Activated B cell treated with CpG ODN at 0.5 μM for 24 hours (primary cell): ENCODE measurements around the gene MLXIPL. TPM values are rescaled to one million over a fixed set of nuclear protein-coding genes. Genes with fewer than 3 reads are reported as not detected.
A peak's percentile ranks its signal among the peaks of the same experiment; 100 is the strongest.

Experiments used
- ATAC-seq: fragments of 200-7000 bp; cut with Tn5 transposase; one replicate; pipeline ENCODE4 v1.10.0; 2021; ENCODE audit warnings: low read depth, mild to moderate bottlenecking, moderate library complexity
- CTCF ChIA-PET: fragments of 350-600 bp; sonication (Branson Sonifier 250); formaldehyde crosslinking; loops from one replicate; lab custom pipeline; 2021; ENCODE audit warnings: antibody characterized with exemption; lab: Charles Lee
- POLR2A ChIA-PET: fragments of 350-600 bp; sonication (Branson Sonifier 250); formaldehyde crosslinking; loops from one replicate; lab custom pipeline; 2021; ENCODE audit warnings: antibody characterized with exemption; lab: Charles Lee
- DNase-seq: peaks from one replicate; pipeline ENCODE4 v3.0.0; 2022
- H3K27ac Mint-ChIP-seq: one replicate; pipeline ENCODE4 v1.8.0; 2020; ENCODE audit warnings: mixed read lengths
- H3K27me3 Mint-ChIP-seq: one replicate; pipeline ENCODE4 v1.8.0; 2021; ENCODE audit warnings: mixed read lengths
- H3K36me3 Mint-ChIP-seq: one replicate; pipeline ENCODE4 v1.8.0; 2021; ENCODE audit warnings: low read depth, mixed read lengths
- H3K4me1 Mint-ChIP-seq: one replicate; pipeline ENCODE4 v1.8.0; 2021; ENCODE audit warnings: mixed read lengths
- H3K4me3 Mint-ChIP-seq: one replicate; pipeline ENCODE4 v1.8.0; 2020; ENCODE audit warnings: mild to moderate bottlenecking, mixed read lengths
- H3K9me3 Mint-ChIP-seq: one replicate; pipeline ENCODE4 v1.8.0; 2020; ENCODE audit warnings: mixed read lengths
- CTCF ChIP-seq: fragments of 200-600 bp; IDR thresholded peaks from one replicate; pipeline ENCODE4 v1.8.0; 2022; ENCODE audit warnings: antibody characterized with exemption, mild to moderate bottlenecking
- intact Hi-C: fragments of 100-400 bp; cut with micrococcal nuclease; formaldehyde crosslinking; loops from one replicate; pipeline ENCODE4 v1.15.1; 2024
- total RNA-seq: library from RNA; stranded (reverse); gene quantifications from 2 replicates; pipeline ENCODE4 v1.2.3, GENCODE V29; 2022

MLXIPL gene
- total RNA-seq, 1 donor from 2014 or later = not detected

GRCh38 chr7:73649576-73649975, 25.3 kb upstream of the MLXIPL start:
- DNase-seq (no peak), ATAC-seq (no peak)
- peak overlapping the region; percentile 36 for H3K4me3 Mint-ChIP-seq
- TF ChIP-seq CTCF = no peak
- peaks cover 7% of the 10 kb centered on the region for H3K4me1 Mint-ChIP-seq
- peaks cover 59% of the 10 kb centered on the region for H3K27me3 Mint-ChIP-seq
- intact Hi-C loops = loop anchor here (2.0 kb wide), 1 partner anchor 75 kb away; no protein-coding TSS in a partner anchor
- no peaks in the 10 kb centered on the region for H3K36me3 Mint-ChIP-seq
- no peak overlapping the region for H3K27ac Mint-ChIP-seq
- POLR2A ChIA-PET = no interaction called here
- no peaks in the 10 kb centered on the region for H3K9me3 Mint-ChIP-seq
- CTCF ChIA-PET = no interaction called here

- intact Hi-C loops = loop anchor here (2.0 kb wide), 1 partner anchor 76 kb away; no protein-coding TSS in a partner anchor
- no peak for DNase-seq
- peaks cover 7% of the 10 kb centered on the region for H3K4me1 Mint-ChIP-seq
- ChIA-PET POLR2A (no interaction called here), CTCF (no interaction called here)
- H3K4me3 Mint-ChIP-seq = peak overlapping the region; percentile 50
- no peaks in the 10 kb centered on the region for H3K36me3 Mint-ChIP-seq
- ATAC-seq = no peak
- peaks cover 59% of the 10 kb centered on the region for H3K27me3 Mint-ChIP-seq
- no peak for TF ChIP-seq CTCF
- H3K9me3 Mint-ChIP-seq = no peaks in the 10 kb centered on the region
- no peak overlapping the region for H3K27ac Mint-ChIP-seq
These were observed 24.4 kb upstream of the MLXIPL start for GRCh38 chr7:73648593-73649332.

GRCh38 chr7:73647725-73648592, 23.6 kb upstream of the MLXIPL start:
- Mint-ChIP-seq H3K4me3 (peak overlapping the region; percentile 50), H3K9me3 (no peaks in the 10 kb centered on the region), H3K27ac (no peak overlapping the region), H3K27me3 (peaks cover 57% of the 10 kb centered on the region), H3K4me1 (peaks cover 7% of the 10 kb centered on the region), H3K36me3 (no peaks in the 10 kb centered on the region)
- no peak for TF ChIP-seq CTCF
- intact Hi-C loops = loop anchor here (2.0 kb wide), 1 partner anchor 77 kb away; no protein-coding TSS in a partner anchor
- no peak for DNase-seq
- ChIA-PET POLR2A (no interaction called here), CTCF (no interaction called here)
- ATAC-seq = peak; percentile 71

GRCh38 chr7:73646785-73647724, 22.7 kb upstream of the MLXIPL start:
- H3K27me3 Mint-ChIP-seq = peaks cover 52% of the 10 kb centered on the region
- ATAC-seq (no peak), DNase-seq (no peak)
- TF ChIP-seq CTCF = no peak
- intact Hi-C loops = no loop called here
- ChIA-PET POLR2A (no interaction called here), CTCF (no interaction called here)
- H3K27ac Mint-ChIP-seq = no peak overlapping the region
- peaks cover 7% of the 10 kb centered on the region for H3K4me1 Mint-ChIP-seq
- no peaks in the 10 kb centered on the region for H3K9me3 Mint-ChIP-seq
- no peak overlapping the region for H3K4me3 Mint-ChIP-seq
- no peaks in the 10 kb centered on the region for H3K36me3 Mint-ChIP-seq
